HFF-Myc (cell line): ENCODE data around the gene BMERB1.

Experiments
- DNase-seq: peaks from one replicate; pipeline ENCODE4 v3.0.0-alpha.2; 2011; ENCODE audit warnings: low read depth; ENCODE audit errors: extremely low read depth
- H3K4me3 ChIP-seq: replicated peaks from 2 replicates; pipeline ENCODE4 v1.5.1; 2011; ENCODE audit warnings: low read depth, mild to moderate bottlenecking, control low read depth, low read length
- TF ChIP-seq, protein P1 (sequence below): IDR thresholded peaks from 2 replicates; pipeline ENCODE4 v1.5.1; 2012; ENCODE audit warnings: mild to moderate bottlenecking, low read depth, low read length, control low read depth; ENCODE audit errors: missing control alignments

BMERB1 gene

DNA sequence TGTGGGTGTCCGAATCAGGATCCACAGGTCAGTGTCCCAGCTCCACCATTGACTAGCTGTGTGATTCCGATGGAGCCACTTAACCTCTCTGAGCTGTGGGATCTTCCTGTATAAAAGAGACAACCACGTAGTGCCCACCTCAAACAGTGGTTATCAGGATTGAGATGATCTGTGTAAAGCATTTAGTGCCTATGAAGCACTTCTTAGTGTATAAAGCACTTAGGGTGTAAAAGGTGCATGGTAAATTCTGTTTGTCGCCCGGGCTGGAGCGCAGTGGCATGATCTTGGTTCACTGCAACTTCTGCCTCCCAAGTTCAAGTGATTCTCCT is 113.3 kb downstream of the BMERB1 start:
- TF ChIP-seq, protein P1, sequence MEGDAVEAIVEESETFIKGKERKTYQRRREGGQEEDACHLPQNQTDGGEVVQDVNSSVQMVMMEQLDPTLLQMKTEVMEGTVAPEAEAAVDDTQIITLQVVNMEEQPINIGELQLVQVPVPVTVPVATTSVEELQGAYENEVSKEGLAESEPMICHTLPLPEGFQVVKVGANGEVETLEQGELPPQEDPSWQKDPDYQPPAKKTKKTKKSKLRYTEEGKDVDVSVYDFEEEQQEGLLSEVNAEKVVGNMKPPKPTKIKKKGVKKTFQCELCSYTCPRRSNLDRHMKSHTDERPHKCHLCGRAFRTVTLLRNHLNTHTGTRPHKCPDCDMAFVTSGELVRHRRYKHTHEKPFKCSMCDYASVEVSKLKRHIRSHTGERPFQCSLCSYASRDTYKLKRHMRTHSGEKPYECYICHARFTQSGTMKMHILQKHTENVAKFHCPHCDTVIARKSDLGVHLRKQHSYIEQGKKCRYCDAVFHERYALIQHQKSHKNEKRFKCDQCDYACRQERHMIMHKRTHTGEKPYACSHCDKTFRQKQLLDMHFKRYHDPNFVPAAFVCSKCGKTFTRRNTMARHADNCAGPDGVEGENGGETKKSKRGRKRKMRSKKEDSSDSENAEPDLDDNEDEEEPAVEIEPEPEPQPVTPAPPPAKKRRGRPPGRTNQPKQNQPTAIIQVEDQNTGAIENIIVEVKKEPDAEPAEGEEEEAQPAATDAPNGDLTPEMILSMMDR, result no peak
- no peak overlapping the region for H3K4me3 ChIP-seq
- no peak for DNase-seq

DNA sequence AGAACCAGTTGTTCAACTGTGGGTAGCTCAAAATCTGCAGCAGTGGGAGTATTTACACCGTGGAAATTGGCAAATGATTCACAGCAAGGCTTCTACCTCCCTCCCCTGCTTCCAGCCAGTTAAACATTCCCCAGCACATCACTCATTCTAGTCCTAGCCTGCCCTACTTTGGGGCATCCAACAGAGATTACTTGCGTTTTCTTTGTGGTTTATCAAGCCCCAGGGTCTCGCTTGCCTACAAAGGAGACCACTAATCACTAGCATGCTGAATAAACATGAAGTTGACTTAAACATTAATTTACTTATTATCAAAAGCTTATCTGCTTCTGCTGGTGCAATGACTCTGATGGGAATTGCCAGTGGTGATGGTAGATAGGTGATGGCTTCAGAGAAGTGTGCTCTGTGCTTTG is 114.1 kb downstream of the BMERB1 start:
- no peak for DNase-seq
- TF ChIP-seq, protein P1, result no peak
- no peak overlapping the region for H3K4me3 ChIP-seq

DNA sequence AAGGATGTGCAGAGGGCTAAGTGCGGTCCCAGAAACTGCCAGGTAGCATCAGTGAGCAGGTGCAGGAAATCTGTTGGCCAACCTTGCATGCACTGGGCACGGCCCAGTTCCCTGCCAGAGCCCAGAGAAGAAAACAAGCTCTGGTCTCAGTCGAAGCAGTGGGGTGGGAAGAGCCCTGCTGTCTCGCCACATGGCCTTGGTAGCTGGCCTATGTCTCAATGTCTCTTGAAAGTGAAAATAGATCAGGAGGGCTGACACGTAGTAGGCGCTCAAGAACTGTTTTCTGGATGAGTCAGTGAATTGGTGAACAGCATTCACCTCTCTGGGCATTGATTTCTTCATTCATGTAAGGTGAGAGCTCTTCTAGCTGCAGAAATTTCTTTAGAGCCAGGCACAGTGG is 118.1 kb downstream of the BMERB1 start:
- TF ChIP-seq, protein P1, result no peak
- no peak overlapping the region for H3K4me3 ChIP-seq
- no peak for DNase-seq

DNA sequence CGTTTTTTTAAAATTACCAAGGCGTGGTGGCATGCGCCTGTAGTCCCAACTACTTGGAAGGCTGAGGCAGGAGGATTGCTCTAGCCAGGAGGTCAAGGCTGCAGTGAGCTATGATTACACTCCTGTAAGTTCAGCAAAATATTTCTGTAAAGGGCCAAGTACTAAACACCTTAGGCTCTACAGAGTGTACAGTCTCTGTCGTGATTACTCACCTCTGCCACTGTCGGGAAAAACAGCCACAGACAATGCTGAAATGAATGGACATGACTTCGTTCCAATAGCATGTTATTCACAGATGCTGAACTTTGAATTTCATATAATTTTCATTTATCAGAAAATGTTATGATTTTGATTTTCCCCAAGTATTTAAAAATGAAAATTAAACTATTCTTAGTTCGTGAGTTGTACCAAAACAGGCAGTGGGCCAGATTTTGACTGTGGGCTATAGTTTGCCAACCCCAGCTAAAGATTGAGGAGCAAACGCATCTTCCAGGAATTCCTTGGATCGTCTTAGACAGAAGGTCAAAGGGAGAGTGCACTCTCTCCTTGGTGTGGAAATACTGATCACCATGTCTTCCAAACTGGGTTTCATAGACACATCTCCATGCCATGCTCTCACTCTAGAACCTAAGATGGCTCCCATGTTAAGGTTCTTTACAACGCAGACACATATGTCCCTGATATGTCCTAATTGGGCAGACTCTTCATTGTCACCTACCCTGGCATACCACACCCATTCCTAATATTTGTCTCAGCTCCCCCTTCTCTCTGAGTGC is 119.1 kb downstream of the BMERB1 start:
- no peak overlapping the region for H3K4me3 ChIP-seq
- no peak for DNase-seq
- TF ChIP-seq, protein P1, result no peak

DNA sequence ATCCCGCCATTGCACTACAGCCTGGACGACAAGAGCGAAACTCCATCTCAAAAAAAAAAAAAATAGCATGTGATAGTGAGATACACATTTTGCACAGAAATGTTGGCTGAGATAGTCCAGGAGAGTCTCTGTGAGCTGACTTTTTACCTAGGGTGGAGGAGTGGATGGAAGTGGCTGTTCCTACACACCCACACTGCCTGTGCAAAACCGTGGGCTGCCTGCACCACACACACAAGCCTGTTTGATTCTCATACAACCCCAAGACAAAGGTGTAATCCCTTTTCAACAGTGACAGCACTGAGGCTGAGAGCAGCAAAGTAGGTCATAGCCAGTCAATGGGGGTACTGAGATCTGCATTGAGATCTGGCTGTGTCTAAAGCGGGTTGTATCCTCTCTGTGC is 121.7 kb downstream of the BMERB1 start:
- H3K4me3 ChIP-seq, result no peak overlapping the region
- TF ChIP-seq, protein P1, result no peak
- no peak for DNase-seq

DNA sequence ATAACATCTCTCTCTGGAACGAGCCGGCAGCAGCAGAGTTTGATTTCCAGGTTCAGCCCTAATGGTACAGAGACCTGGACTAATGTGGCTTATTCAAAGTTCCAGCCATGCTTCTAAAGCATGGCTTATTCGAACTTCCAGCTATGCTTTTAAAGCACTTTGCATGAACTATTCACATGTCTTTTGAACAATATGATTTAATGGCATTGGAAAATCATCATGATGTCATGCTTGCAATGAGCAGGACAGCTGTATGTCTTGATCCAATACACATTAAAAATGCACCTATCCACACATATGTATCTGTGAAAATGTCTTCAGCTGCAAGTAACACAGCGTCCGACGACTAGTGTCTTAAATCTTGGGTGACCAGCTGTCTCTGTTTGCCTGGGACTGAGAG is 122.9 kb downstream of the BMERB1 start:
- TF ChIP-seq, protein P1, result no peak
- DNase-seq, result no peak
- H3K4me3 ChIP-seq, result no peak overlapping the region

DNA sequence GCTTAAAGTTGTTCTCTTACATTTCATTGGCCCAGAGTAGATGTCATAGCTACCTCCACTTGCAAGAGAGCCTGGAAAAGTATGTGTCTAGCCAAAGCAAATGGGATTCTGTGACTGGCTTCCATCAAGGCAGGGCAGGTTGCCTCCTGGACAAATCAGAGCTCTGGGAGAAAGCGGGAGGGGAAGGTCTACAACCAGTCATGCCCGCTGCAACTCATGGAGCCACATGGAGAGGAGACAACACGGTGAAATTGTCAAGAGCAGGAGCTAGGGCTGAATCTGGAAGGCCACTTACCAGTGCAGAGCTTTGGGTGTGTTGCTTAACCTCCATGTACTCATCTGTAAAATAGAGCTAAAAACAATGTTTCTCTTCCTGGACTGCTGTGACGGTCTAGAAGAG is 124.8 kb downstream of the BMERB1 start:
- DNase-seq, result no peak
- no peak overlapping the region for H3K4me3 ChIP-seq
- TF ChIP-seq, protein P1, result no peak
